GM18499 (cell line): Measurements from ENCODE around the gene PKNOX2.

Experiments used
- ATAC-seq: cut with Tn5 transposase; IDR thresholded peaks from one replicate; pipeline ENCODE4 v1.9.1; 2021; ENCODE audit warnings: moderate number of reproducible peaks; ENCODE audit not compliant: insufficient read depth, unreplicated experiment

PKNOX2 gene

DNA sequence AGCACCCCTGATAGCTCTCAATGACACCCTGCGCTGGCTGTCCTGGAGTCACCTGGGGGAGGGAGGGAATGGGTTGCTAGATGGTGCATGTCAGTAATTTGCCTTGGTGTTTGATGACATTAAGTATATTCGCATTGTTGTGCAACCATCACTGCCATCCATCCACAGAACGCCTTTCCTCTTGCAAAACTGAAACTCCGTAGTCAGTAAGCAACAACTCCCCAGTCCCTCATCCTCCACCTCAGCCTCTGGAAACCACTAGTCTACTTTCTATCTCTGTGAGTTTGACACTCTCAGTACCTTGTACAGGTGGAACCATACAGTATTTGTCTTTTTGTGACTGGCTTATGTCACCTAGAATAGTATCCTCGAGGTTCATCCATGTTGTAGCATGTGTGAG is 62.6 kb downstream of the PKNOX2 start:
- ATAC-seq, result no peak

DNA sequence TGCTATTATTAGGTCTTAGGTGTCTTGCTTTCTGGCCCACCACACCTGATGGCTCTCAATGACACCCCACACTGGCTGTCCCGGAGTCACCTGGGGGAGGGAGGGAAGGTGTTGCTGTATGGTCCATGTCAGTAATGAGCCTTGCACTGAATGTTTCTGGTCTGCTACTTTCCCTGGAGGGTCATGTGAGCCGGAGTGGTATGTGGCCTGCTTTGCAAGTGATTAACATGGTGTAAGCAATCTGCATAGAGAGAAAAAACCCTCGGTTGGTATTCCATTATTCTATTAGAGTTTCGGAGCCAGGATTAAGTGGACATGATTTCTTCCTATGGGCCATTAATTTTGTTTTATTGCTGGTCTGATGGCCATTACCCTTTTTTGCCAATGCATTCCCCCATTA is 63.9 kb downstream of the PKNOX2 start:
- ATAC-seq, result no peak

DNA sequence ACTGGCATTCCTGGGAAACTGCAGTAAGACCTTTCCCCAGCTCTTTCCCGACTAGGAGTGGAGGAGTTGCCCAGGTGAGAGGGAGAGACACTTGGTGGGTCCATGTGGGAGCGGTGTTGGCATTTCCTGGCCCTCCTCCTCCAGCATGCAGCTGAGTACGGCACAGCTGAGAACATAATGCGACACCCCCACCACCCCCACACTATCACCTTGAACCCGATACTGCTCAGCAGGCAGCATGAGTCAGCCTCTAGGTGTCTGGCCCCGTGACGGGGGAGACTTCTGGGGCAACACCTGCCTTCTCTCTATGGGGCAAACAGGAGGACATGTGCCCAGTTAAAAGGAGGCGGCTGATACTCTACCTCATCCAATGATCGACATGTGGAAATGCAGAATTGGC is 64.4 kb downstream of the PKNOX2 start:
- ATAC-seq, result no peak

DNA sequence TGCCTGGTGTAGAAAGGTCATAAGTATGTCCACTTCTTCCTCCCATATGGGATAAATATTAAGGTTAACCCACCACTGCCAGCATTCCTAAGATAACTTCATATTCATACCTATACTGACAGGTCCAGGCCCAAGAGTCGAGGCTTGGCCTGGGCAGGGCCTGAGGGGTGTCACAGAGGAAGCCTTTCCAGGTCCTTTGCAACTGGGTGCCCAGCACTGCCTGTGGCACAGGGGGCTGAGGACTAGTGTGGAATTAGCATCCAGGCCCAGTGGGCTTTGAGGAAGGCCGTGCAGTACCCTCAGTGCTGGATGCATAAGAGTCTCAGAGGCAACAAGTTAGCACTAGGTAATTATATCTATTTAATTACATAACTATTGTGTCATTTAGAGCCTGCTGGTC is 65.4 kb downstream of the PKNOX2 start:
- no peak for ATAC-seq

DNA sequence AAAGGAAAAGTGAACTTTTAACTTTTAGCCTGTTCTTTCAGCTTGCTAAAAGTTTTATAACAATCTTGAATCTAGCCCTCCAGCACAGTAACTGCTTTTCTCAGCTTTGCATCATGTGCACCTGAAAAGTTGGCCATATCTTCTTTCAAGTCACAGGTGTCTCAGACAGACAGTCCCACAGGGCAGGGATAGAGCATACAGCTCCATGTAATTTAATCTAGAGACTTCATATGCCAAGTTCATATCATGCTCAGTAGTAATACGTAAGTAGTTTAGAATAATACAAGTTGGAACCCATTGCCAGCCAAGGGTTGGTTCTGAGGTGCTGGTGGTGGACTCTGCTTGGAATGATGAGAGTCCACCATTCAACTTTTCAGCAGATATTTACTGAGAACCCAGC is 68.6 kb downstream of the PKNOX2 start:
- no peak for ATAC-seq

DNA sequence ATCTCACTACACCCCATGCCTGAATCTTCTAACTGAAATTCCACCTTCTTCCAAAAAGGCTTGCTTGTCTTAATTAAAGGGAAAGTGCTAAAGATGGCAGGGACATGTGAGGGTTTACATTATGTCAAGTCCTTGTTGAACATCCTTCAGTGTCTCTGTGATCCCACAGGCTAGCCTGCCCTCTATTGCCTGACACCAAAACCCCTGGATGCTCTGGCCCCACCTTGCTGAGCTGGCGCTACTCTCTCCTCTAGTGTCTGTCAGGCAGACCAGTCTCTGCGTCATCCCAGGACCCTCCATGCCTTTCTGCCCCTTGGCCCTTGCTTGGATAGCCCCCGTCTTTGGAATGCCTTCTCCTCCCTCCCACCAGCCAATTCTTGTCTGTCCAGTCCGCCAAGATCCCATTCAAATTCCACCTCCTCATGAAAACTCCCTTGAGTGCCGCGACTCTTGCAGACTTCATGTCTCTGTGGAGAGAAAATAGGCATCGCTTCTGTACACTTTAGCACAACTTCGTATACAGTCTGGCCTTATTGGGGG is 69.3 kb downstream of the PKNOX2 start:
- ATAC-seq, result no peak

DNA sequence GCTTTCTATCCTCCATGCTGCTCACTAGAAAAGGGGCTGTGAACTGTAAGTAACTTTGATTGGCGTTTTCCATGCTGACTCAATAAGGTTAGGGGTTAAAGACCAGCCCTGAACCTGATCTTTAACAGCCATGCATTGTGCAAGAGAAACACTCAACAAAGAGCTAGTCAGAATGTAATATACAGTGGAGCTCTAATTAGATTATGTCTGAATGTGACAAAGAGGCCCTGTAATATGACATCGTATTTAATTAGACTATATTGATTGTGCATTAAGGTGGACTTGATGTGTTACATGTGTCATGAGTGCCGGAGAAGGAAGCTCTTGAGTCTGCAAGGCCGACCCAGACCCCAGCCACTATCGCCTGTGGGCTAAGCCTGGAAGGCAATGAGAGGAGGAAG is 70.5 kb downstream of the PKNOX2 start:
- no peak for ATAC-seq

DNA sequence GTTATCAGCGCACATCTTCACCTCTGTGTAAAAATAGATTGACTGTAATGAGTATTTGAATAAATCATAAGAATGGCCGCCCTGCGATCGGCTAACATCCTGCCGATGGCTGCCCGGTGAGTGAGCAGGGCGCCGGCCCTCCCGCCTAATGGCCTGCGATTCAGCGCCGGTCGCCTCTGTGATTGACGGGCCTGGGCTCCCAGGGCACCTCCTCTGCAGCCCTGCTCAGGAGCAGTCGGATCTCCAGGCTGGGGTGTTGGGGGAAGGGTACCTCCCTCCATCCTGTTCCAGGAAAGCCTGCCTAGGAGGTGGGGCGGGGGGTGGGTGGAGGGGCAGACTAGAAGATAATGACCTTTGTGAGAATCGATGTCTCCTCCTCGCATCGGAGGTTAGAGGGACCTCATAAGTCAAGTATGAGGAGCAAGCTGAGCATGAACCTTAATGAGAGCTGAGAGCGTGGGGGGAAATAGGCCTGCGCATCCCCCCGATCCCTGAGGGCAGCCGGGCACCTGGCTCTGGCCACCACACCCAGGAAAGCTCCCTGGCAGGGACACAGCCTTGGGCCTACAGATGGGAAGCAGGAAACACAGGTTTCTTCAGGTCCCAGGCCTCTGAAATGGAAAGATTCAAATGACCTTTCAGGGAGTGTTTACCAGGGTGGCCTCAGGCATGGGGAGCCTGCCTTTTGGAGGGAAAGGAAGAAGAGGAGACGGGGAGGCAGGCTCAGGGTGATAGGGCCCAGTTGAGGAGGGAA is 71.7 kb downstream of the PKNOX2 start:
- no peak for ATAC-seq

DNA sequence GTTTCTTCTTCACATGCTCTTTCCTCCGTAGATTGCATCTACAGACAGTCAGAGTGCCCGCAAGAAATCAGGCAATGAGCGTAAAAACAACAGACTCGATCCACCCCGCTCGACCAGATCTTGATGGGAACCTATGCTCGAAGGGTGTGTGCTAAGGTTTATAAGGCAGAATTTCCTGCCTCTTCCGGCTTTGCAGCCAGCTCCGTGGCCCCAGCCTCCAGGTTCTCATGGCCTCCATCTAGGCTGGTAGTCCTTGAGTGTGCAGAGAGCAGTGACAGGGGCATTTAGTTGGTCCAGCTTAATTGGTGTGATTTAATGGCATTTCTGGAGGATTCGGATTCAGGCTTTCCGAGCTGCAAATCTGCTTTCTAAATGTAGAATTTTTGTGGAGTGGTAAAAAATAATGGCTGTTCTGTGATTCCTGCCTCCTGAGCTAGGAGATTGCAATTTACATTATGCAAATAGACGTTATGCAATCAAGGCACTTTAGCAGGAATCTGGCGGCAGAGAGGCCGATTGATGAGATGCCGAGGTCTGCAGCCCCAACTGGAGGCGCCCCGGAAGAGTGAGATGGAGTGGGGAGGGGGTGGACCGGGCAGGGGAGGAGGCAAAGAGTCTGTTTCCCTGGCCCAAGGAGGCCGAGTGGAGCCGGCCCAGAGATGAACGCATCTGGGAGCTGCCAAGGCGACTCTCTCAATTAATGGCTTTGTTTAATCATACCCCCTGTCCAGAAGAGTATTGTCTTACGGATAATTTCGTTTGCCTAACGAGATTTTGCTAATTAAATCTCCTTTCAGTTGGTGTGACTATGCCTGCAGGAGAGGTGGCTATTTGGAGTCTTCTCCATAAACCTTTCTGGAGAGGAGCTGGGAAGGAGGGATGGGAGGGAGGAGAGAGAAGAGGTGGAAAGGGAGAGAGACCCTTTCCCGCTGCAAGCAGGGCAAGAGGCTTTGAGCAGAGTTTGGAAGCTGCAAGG is 75.3 kb downstream of the PKNOX2 start:
- ATAC-seq, result no peak

DNA sequence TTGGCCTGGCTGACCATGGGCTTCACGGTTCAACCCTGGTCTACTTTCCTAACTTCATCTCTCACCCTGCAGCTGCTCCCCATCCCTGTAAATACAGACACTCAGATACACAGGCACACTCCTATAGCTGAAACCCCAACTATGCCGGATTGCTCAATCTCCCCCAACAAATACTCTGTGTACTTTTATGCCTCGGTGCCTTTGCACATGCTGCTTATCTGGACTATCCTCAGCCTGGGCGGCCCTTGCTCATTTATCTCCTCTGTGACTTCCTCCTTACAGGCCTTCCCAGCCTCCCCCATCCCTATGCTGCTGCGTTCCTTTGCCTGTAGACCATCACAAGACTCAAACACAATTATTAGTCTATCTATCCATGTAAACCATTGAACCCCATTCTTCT is 76.6 kb downstream of the PKNOX2 start:
- ATAC-seq, result no peak

DNA sequence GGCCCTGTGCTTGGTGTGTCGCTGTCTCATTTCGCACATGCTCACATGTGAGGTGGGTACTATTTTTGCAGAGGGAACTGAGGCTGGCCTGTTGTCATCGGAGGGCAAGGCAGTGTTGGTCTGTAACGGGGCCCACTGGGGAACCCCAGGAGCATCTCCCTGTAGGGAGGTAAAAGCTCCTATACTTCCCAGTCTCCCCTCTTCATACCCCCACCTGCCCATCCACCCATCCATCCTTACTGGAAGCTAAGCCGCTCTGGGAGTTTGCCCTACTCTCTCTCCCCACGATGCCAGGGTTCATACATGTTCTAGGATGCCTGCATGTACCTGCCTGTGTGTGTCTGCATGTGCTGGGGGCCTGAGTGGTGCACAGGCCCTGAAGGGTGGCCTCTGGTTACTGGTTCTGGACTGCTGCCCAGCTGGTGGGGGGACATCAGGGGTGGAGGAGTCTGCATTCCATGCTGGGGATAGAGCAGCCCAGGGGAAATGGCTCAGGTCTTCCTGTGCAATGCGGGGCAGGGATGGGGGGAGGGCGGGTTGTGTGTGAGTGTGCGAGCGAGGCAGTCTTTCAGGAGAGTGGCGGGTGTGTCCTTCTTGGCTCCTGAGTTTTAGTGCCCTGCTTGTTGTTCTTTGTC is 77.7 kb downstream of the PKNOX2 start:
- no peak for ATAC-seq

DNA sequence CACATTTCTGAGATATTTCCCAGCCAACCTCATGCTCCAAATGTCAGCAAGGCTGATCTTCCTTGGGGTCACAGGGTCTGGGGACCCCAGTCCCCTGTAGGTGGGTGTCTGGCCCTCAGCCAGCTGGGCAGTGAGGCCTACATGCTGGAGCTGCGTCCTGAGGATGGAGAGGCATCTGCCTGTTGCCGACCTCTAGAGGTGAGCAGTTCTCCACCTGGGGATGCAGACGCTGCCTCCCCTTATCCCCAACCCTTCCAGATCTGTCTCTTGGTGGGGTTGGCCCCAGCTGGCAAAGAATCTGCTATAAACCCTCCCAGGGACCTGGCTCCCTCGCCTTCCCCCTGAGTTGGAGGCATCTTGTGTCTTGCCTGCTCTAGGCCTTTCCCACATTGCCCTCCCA is 79.6 kb downstream of the PKNOX2 start:
- no peak for ATAC-seq

DNA sequence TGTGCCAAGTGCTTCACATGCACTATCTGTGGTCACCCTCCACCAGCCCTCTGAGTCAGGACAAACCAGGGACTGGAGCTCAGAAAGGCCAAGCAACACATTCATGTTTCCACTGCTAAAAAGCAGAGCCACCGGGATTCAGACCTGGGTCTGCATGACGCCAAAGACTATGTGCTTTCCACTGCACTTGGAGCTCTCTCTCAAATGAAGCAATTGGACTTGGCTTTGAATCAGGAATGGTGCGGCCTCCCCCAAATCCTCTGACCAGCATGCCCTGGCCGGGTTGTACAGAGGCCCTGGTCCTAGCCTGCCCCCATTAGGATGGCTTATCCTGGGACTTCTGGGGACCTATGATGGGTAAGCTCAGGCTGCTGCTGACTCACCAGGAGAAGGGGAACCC is 80.7 kb downstream of the PKNOX2 start:
- no peak for ATAC-seq

DNA sequence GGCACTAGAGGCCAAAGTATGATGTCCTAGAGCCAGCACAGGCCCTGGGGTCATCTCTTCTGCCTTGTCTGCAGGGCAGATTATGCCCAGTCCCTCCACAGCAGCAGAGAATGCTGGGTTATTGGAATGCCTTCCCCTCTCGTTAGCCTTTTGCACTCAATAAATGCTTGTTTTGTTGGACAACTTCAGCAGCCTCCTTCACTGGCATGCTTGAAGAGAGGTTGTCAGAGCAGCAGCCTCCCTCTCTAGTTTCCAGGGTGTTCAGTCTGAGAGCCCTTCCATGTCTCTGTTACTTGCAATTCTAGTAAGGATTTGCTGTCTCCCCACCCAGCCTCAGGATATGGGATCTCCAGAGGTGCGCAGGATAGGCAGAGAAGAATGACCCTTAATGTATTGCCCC is 82.9 kb downstream of the PKNOX2 start:
- ATAC-seq, result no peak

DNA sequence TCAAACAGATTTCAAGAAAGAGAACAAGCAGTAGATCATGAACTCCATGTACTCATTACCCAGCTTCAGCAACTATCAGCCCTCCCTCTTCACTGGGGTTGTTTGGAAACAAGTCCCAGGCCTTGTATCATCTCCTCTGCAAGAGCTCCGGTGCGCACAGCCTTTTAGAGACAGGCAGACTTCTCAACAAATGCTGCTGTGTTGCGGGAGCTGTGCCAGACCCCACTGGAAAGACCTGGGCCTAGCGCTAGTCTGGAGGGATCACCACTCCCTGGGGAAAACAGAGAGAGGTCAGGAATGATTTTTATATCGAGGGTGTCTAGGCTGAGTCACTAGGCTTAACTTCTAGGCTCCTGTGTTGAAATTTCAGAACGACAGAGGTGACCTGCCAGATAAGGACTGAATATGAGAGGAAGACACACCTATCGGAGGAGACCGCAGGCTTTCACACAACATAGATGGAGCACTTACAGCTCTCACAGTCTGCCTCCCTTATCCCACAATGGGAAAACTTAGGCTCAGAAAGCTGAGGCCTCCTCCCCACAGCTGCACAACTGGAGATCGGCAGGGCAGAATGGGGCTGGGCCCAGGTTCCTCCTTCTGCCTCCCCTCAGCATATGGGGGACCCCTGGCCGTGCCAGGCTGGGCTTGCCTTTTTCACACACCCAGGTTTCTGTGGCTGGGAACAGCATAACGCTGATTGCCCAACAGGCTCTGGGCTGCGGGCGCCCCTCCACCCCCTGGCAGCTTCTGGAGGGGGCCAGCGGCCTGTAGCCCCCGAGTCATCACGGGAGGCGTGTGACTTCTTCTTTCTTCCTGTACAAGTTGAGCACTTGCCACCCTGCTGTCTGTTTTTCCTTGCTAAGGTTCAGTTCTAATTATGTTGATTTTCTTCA is 86.0 kb downstream of the PKNOX2 start:
- no peak for ATAC-seq

DNA sequence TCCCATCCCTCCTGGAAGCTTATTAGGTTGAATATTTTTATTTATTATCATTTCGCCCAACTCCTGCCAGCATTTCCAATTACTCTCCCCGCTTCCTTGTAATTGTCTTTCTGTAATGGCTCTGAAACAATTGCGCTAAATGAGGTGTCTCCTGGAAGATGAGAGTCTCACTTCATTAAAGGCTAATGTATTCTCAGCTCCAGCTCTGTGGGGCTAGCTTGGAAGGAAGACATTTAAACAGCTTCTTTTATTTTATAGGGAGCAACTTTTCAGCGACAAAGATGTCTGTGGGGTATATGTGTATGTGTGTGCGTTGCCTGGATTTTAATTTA is 86.6 kb downstream of the PKNOX2 start:
- ATAC-seq, result no peak

DNA sequence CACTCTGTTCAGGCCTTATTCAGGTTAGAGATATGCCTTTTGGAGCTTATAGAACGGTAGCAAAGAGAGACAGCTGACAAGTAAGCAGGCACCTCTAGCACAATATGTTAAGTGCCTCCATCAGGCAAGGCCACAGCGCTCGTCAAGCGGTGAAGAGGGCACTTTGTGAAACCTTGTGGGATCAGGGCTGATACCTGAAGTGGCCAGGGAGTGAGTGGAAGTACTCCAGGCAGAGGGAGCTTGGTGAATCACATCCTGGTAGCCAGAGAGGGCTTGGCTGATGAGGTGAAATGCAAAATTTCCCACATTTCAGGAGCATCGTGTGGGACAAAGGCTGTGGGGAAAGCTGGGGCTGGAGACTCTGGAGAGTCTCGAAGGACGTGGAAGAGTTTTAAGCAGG is 87.4 kb downstream of the PKNOX2 start:
- ATAC-seq, result no peak

DNA sequence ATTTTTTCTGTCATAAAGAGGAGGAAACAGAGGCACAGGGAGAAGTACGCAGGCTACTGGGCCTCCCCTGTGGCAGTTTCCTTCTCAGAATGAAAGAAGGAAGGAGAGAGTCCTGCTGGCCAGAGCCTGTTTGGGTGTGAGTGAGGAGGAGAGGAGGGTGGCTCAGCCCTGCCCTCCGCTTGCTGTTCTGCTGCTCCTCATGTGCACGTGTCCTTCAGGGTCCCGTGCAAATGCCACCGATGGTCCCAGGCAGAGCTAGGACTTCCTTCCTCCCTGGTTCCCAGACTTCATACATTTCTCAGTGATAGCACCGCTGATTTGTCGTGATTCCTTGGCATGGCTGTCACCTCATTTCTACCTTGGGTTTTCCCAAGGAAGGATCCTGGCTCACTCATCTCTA is 88.7 kb downstream of the PKNOX2 start:
- no peak for ATAC-seq

DNA sequence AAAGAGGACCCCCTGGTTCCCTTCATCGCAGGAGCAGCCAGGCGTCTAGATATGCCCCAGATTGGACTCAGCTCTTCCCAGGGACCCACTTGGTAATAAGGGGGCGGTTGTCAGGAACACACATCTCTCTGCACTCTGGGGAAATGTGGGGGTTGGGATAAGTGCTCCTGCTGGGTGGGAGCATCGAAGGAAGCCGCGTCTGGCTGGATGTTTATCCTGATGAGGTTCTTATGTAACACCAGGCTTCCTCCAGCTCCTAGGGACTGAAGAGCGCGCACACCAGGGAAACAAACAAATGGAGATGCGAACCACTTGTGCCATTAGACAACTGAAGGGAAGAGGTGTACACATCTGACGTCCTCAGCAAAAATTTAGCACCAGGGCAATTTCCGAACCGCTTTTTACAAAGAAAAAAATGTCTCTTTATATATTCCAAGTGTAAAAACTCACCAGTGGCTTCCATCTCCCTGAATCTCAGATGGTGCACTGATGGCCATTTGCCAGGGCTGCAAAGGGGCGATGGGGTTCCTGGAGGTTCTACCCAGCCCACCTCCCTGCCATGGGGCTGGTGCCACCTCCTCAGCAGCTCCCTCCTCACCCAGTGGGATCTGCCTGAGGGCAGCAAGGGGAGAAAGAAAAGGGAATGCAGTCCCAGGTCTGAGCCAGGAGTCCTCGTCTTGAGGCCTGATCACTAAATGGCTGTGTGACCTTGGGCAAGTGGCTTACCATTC is 89.4 kb downstream of the PKNOX2 start:
- no peak for ATAC-seq
